Dedifferentiated amniotic fluid mesenchymal stem cell (primary cell): Measurements from ENCODE around the gene CDK9.
A peak's percentile ranks its signal among the peaks of the same experiment; 100 is the strongest.
"Not testable (repeated sequence)": the region's sequence is repeated elsewhere in the genome, so short reads cannot be mapped to it uniquely, and the experiment has no call there.

Experiments used
- DNase-seq: peaks from one replicate; pipeline ENCODE4 v3.0.0-alpha.2; 2016; ENCODE audit errors: extremely low spot score

Gene CDK9

GRCh38 chr9:127785933-127786772 lies at the start of gene CDK9:
TSS of gene CDK9 (plus strand) at chr9:127786034. CDS start at chr9:127786149, 115 bp downstream.
- peak; percentile 83 for DNase-seq

GRCh38 chr9:127738666-127739065 lies 47.2 kb upstream of the CDK9 start:
- DNase-seq = no peak

GRCh38 chr9:127739614-127740330 lies 46.1 kb upstream of the CDK9 start:
- DNase-seq = no peak

DNA sequence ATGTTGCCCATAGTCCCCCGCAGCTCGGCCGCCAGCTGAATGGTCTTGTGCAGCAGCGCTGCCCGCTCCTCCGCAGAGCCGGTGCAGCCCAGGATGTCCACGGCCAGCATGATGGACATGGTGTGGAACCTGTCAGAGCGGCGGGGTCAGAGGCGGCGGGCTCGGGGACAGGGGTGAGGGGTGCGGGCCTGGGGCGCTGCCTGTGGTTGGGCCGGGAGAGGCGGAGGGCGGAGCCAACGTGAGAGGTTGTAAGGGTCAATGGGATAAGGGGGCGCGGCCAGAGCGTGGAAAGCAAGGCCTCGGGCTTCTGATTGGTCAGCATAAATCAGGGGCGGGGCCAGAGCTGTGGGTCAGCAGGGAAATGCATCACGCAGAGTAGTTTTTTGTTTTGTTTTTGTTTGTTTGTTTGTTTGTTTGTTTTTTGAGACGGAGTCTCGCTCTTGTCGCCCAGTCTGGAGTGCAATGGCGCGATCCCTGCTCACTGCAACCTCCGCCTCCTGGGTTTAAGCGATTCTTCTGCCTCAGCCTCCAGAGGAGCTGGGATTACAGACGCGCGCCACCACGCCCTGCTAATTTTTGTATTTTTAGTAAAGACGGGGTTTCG lies 43.9 kb upstream of the CDK9 start:
- DNase-seq = no peak

DNA sequence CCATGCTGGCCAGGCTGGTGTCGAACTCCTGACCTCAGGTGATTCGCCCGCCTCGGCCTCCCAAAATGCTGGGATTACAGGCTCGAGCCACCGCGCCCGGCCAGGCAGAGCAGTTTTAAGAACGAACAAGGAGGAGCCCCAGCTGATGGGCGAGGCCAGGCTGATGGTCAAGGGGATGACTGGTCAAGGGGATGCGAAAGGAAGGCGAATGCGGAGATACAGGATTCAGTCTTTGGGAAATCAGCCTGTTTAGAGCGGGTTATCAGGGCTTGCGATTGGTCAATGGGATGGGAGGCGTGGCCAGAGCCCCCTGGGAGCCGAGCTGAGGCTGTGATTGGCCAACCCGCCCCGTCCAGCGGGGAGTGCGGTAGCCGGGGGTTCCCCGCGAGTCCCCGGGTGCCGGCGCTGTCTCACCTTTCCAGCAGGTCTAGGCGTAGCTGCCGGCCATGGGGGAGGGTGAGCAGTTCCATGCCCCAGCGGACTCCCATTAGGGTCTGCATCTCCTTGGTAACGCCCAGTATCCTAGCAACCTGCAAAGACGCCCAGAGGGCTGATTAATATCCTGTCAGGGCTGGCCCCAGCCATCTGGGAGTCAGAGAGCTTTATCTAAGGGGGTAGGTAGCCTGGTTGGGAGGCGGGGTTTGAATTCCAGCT lies 43.3 kb upstream of the CDK9 start:
- DNase-seq = no peak

DNA sequence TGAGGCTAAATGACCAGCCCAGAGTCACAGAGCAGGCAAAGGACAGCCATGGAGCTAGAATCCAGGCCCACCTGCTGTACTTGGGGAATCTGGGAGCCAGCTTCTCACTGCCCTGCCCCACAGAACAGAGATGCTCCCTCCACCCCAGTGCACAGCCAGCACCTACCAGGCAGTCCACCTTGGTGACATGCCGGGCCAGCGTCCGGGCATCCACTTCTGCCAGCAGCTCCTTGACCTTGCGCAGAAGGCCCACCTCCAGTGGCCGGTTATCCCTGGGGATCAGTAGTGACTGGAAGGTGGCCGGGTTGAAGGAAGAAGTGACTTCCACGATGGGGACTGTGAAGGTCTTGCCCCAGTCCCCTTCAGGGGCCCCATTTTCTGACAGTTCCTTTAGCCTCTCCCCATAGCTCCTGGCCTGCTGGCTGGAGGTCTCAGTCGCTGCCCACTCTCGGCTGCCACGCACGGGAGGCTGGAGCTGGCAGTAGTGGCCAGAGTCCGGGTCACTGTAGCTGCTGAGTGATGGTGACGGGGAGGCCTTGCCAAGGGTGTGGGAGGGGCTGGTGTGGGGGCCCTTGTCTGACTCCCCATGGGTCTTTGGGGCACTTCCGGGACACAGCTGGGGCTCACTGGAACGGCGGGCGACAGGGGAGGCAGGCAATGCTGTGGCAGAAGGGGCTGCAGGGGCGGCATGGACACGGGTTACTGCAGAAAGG lies 41.3 kb upstream of the CDK9 start:
- no peak for DNase-seq

GRCh38 chr9:127746959-127747569 lies 38.8 kb upstream of the CDK9 start:
- no peak for DNase-seq

- DNase-seq = no peak
These were observed 36.6 kb upstream of the CDK9 start for GRCh38 chr9:127749090-127749787.

DNA sequence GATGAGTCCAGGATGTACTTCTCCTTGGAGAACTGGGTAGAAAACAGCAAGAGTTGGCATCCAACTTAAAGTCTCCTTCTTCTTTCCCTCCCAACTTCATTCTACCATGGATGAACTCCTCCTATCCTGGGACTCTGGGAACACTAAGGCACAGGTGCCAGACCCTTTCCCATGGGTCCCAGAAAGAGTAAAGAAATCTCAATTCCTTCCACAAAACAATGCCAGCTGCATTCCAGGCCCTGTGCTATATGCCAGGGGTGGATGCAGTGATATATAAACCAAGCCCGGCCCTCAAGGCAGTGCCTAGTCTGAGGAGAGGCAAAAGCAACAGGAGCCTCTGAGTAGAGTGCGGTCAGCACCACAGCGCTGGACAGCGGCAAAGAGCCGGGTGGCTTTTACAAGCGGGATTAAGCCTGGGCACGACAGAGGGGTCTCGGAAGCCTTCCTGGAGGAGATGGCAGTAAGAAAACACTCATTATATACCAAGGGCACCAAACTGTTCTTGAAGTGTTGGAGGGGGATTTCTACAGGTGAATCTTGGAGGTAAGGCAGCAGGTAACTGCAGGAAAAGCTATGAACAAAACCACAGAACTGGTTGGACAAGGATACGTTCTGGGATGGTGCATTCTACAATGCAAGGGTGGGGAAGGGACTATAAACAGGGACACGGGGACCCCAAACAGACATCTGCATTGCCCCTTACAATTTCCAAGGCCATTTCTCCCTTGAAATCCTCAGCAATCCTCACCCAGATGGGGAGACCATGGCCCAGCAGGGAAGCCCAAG lies 34.4 kb upstream of the CDK9 start:
- no peak for DNase-seq

- DNase-seq = no peak
These were observed 32.7 kb upstream of the CDK9 start for GRCh38 chr9:127753148-127753547.

DNA sequence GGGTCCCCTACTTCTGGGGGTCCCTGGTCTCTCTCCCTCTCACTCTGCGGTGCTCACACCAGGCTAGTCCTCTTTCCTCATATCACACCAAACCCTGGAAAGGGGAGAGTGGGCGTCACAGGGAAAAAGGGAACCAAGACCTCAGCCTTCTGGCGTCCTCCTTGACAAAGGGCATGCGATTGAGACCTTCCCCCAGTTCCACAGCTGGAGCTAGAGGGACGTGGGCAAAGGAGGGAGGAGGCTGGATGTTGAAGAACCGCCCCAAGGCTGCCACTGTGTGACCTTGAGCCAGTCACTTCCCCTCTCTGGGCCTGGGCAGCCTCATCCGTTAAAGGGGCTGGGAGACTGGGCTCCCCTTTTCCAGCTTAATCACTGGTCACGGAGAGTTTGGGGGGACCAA lies 32.2 kb upstream of the CDK9 start:
- no peak for DNase-seq

DNA sequence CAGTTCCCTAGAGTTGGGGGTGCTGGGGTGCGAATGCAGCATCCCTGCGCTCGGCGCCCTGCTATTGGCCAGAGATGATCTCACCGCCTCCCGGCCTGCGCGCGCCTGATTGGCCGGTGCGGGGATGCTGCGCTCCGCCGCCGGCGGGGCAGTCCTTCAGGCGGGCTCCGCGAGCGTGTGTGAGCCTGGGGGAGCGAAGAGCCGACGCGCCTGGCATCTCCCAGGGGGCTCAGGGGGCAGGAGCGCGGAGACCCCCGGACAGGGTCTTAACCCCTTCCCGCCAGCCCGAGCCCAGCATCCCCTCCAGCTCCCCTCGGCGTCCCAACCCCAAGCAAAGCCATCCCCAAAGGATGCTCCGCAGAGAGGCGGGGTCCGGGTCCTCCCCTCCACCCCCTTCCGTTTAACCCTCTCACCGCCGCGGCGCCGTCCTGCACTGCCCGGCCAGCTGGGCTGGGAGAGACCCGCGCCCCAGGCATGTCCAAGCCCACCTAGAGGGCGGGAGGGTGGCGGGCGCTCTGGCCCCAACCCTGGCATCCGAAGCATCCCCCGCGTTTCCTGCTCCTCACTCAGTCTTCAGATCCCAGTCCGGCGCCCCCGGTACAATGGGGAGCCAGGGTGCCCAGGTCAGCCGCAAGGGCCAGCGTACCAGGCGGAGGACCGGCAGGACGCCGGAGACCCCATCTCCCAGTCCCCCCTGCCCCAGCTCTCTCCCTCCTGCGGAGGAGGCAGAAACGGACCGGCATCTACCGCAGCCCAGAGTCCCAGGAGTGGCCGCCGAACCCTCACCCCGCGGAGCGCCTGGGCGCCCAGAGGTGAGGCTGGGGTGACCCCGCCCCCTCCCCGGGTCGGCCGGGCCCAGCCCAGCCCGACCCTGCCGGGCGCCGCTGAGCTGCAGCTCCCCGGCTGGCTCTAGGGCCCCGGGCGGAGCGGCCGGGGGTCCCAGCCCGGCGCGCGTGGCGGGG lies 31.5 kb upstream of the CDK9 start:
- no peak for DNase-seq

DNA sequence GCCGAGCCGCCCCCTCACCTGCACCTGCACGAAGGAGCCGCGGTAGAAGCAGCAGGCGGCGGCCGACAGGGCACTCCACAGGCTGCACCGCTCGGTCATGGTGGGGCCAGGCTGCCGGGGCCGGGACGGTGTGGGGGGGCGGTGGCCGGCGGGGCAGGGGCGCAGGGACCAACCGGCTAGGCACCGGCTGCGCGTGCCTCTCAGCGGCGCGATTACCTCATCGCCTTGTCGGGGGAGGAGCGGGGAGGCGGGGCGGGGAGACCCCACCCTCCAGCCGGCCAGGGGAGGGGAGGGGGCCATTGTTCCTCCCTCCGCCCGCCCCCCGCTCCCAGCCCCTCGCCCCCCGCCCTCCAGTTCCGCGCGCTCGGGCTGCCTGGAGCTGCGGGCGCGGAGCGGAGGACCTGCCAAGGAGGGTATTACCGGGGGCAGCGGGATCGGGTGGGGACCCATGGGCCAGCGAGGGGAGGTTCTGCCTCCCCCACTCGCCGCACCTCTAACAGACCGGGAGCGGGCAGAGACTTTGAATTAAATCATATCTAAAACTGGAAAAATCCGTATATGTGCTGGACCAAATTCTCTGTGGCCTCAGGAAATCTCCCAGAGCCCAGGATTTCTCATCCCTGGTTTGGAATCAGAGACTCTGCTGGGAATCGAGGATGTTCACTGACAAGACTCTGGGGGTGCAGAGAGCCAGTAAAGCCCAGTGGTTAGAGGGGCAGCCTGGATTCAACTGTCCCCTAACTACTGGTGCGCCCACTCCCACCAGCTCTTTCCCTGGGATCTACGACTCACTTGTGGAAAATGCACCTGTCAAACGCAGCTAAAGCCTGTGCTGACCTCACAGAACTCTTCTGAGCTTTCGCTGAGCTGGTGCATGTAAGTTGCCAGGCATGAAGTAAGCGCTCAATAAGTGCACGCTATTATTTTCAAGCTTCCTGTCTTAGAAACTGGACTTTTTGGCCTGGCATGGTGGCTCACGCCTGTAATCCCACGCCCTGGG lies 30.5 kb upstream of the CDK9 start:
- DNase-seq = no peak

DNA sequence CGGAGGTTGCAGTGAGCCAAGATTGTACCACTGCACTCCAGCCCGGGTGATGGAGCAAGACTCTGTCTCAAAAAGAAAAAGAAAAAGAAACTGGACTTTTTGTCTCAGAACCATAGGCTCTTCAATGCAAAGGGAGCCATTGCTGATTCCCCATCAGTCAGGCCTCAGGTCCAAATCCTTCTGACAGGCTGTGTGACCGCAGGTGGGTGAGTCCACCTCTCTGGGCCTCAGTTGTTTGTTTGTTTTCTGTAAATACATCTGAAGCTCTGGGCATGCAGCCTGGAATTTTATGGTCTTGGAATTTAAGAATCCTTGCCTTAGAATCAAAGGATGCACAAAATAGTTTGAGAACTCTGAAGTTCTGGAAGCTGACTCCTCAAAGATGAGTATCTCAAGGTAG lies 29.6 kb upstream of the CDK9 start:
- no peak for DNase-seq

DNA sequence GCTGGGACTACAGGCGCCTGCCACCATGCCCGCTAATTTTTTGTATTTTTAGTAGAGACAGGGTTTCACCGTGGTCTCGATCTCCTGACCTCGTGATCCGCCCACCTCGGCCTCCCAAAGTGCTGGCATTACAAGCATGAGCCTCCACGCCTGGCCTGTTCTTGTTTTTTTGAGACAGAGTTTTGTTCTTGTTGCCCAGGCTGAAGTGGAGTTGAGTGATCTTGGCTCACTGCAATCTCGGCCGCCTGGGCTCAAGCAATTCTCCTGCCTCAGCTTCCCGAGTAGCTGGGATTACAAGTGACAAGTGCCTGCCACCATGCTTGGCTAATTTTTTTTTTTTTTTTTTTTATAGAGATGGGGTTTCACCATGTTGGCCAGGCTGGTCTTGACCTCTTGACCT lies 29.1 kb upstream of the CDK9 start:
- not testable (repeated sequence) for DNase-seq

GRCh38 chr9:127758843-127759242 lies 27.0 kb upstream of the CDK9 start:
- DNase-seq = no peak

DNA sequence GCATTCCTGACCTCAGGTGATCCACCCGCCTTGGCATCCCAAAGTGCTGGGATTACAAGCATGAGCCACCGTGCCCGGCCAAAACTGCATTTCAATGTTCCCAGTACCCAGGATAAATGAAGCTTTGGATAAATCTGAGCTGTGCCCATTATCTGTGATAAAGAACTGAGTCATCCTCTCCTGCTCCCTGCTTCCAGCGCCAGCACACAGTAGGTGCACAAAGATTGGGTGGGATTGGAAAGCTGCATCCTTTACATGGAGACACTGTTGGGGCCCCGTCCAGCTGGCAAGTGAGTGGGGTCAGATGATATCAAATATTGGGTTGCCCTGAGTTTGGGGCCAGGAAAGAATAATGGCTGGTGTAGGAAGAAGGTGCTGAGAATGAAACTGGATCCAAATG lies 24.8 kb upstream of the CDK9 start:
- DNase-seq = no peak
